HepG2 (cell line): ENCODE measurements around the gene GK. TPM values are rescaled to one million over a fixed set of nuclear protein-coding genes. Genes with fewer than 3 reads are reported as not detected.

ENCODE experiments used
- ARNT ChIP-seq: fragments of 450-650 bp; IDR thresholded peaks from 2 replicates; pipeline ENCODE4 v1.6.1; 2017
- CBFB ChIP-seq: sonication (generic); formaldehyde crosslinking; IDR thresholded peaks from 2 replicates; pipeline ENCODE4 v1.4.0; 2020; ENCODE audit warnings: missing genetic modification reagents
- CEBPG ChIP-seq: IDR thresholded peaks from 2 replicates; pipeline ENCODE4 v1.6.1; 2016
- ETV6 ChIP-seq: sonication (generic); formaldehyde crosslinking; conservative IDR thresholded peaks from 2 replicates; pipeline ENCODE4 v1.4.0; 2020; ENCODE audit warnings: missing genetic modification reagents
- FOXK1 ChIP-seq: sonication (generic); formaldehyde crosslinking; IDR thresholded peaks from 2 replicates; pipeline ENCODE4 v1.4.0; 2020; ENCODE audit warnings: low read depth, missing genetic modification reagents, borderline replicate concordance
- NCOA5 ChIP-seq: sonication (generic); formaldehyde crosslinking; IDR thresholded peaks from 2 replicates; pipeline ENCODE4 v1.4.0; 2020; ENCODE audit warnings: missing genetic modification reagents
- NFE2 ChIP-seq: sonication (generic); formaldehyde crosslinking; IDR thresholded peaks from 2 replicates; pipeline ENCODE4 v1.4.0; 2020; ENCODE audit warnings: missing genetic modification reagents
- RELA ChIP-seq: sonication (generic); formaldehyde crosslinking; IDR thresholded peaks from 2 replicates; pipeline ENCODE4 v1.4.0; 2020; ENCODE audit warnings: missing genetic modification reagents
- SMARCC2 ChIP-seq: fragments of 450-650 bp; IDR thresholded peaks from 2 replicates; pipeline ENCODE4 v1.6.1; 2017; ENCODE audit warnings: antibody characterized with exemption, mild to moderate bottlenecking
- SPEN ChIP-seq: sonication (generic); formaldehyde crosslinking; IDR thresholded peaks from 2 replicates; pipeline ENCODE4 v1.5.1; 2020; ENCODE audit warnings: low read depth, mild to moderate bottlenecking, missing genetic modification reagents
- SSRP1 ChIP-seq: IDR thresholded peaks from 2 replicates; pipeline ENCODE4 v1.6.1; 2016; ENCODE audit warnings: control low read depth
- ZBTB20 ChIP-seq: sonication (generic); formaldehyde crosslinking; IDR thresholded peaks from 2 replicates; pipeline ENCODE4 v1.8.1; 2023; ENCODE audit warnings: missing genetic modification reagents, low read depth, mild to moderate bottlenecking, borderline replicate concordance
- ZEB1 ChIP-seq: IDR thresholded peaks from 2 replicates; pipeline ENCODE4 v1.6.1; 2012; ENCODE audit warnings: mild to moderate bottlenecking, low read depth, inconsistent platforms; ENCODE audit not compliant: insufficient replicate concordance
- ZFP62 ChIP-seq: sonication (generic); formaldehyde crosslinking; IDR thresholded peaks from 2 replicates; pipeline ENCODE4 v1.4.0; 2020; ENCODE audit warnings: missing genetic modification reagents
- ZFYVE20 ChIP-seq: sonication (generic); formaldehyde crosslinking; IDR thresholded peaks from 2 replicates; pipeline ENCODE4 v1.8.0; 2023; ENCODE audit warnings: low read depth, mild to moderate bottlenecking, moderate library complexity, missing genetic modification reagents, borderline replicate concordance
- ZNF326 ChIP-seq: sonication (generic); formaldehyde crosslinking; IDR thresholded peaks from 2 replicates; pipeline ENCODE4 v1.4.0; 2020; ENCODE audit warnings: missing genetic modification reagents, borderline replicate concordance
- ZNF329 ChIP-seq: sonication (generic); formaldehyde crosslinking; IDR thresholded peaks from 2 replicates; pipeline ENCODE4 v1.9.0; 2021; ENCODE audit warnings: low read depth, mild to moderate bottlenecking, missing genetic modification reagents
- ZNF451 ChIP-seq: sonication (generic); formaldehyde crosslinking; IDR thresholded peaks from 2 replicates; pipeline ENCODE4 v1.5.0; 2020; ENCODE audit warnings: mild to moderate bottlenecking, missing genetic modification reagents
- ZNF468 ChIP-seq: sonication (generic); formaldehyde crosslinking; IDR thresholded peaks from 2 replicates; pipeline ENCODE4 v1.8.0; 2022; ENCODE audit warnings: mild to moderate bottlenecking, moderate library complexity, missing genetic modification reagents
- ZNF549 ChIP-seq: sonication (generic); formaldehyde crosslinking; IDR thresholded peaks from 2 replicates; pipeline ENCODE4 v1.5.0; 2020; ENCODE audit warnings: missing genetic modification reagents
- ZNF567 ChIP-seq: sonication (generic); formaldehyde crosslinking; IDR thresholded peaks from 2 replicates; pipeline ENCODE4 v1.8.1; 2023; ENCODE audit warnings: mild to moderate bottlenecking, missing genetic modification reagents, borderline replicate concordance
- polyA plus RNA-seq, 8 experiments: library from polyadenylated mRNA; depleted of rRNA in 3 of 8; stranded (reverse) in 7 of 8; unstranded in 1 of 8; fragments of >200 nt; fragmentation: Illumina TruSeq in 4 of 8; extraction: Trizol in 4 of 8; gene quantifications; 2 replicates each; pipeline versions ENCODE4 v1.2.1 to v1.2.3, GENCODE V29; 2011 to 2016; ENCODE audit warnings: low read depth in 4 of 8, missing spikeins in 1 of 8, mixed read lengths in 1 of 8; ENCODE audit not compliant: insufficient read depth in 1 of 8
- total RNA-seq, 5 experiments: library from RNA; depleted of rRNA; stranded (reverse); fragments of >200 nt; fragmentation: Illumina TruSeq; extraction: Trizol; gene quantifications; 2 replicates each; pipeline ENCODE4 v1.2.3, GENCODE V29; 2016; ENCODE audit warnings: low read depth in 1 of 5
- TF ChIP-seq, protein P1 (sequence below): sonication (generic); formaldehyde crosslinking; IDR thresholded peaks from 2 replicates; pipeline ENCODE4 v1.9.0; 2021; ENCODE audit warnings: missing genetic modification reagents, mild to moderate bottlenecking, borderline replicate concordance
- TF ChIP-seq, protein P2 (sequence below): sonication (generic); formaldehyde crosslinking; IDR thresholded peaks from 2 replicates; pipeline ENCODE4 v1.8.1; 2022; ENCODE audit warnings: low read depth, mild to moderate bottlenecking, missing genetic modification reagents
- TF ChIP-seq, protein P3 (sequence below): sonication (generic); formaldehyde crosslinking; IDR thresholded peaks from 2 replicates; pipeline ENCODE4 v1.4.0; 2020; ENCODE audit warnings: mild to moderate bottlenecking, missing genetic modification reagents
- TF ChIP-seq, protein P4 (sequence below): sonication (generic); formaldehyde crosslinking; IDR thresholded peaks from 2 replicates; pipeline ENCODE4 v1.4.0; 2020; ENCODE audit warnings: missing genetic modification reagents, mild to moderate bottlenecking, borderline replicate concordance

Gene GK
- total and polyA plus RNA-seq, 2 of the 13 experiments (the other 11 are each of a cell fraction or from before 2014, with no cell fraction given): 64.2 to 265 TPM

DNA sequence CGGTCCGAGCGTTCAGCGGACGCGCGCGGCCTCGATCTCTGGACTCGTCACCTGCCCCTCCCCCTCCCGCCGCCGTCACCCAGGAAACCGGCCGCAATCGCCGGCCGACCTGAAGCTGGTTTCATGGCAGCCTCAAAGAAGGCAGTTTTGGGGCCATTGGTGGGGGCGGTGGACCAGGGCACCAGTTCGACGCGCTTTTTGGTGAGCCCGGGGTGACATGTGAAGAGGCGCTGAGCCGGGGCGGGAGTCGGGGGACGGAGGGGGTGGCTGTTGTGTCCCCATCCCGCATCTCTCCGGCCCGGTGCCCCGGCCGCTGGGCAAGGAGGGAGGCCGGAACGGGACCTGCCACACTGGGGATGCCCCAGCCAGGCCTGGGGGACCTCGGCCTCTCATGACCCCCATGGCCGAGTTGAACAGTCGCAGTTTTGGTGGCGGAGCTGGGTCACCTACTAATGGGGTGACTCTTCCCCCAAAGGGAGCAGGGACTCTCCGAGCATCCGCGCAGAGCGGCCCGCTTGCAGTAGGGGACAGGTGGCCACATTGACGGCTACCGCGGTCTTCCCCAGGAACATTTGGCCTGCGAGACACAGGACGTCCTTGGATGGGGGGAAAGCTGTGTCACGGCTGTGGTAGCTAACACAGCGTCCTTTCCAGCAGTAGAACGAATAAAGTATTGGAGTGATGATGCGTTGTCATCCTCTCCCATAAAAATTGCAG, at the start of gene GK (continued):
- TF ChIP-seq ZEB1 (no peak), CEBPG (CRISPR knock-in tag) (no peak), ZNF549 (CRISPR knock-in tag) (no peak), ZNF326 (no peak), ZNF468 (CRISPR knock-in tag) (no peak), FOXK1 (CRISPR knock-in tag) (no peak), SPEN (no peak), ZNF329 (CRISPR knock-in tag) (no peak), SSRP1 (CRISPR knock-in tag) (peak; percentile 79; the same call in 1 of the 2 replicates), SMARCC2 (no peak), ZNF451 (CRISPR knock-in tag) (no peak), ZFP62 (CRISPR knock-in tag) (no peak), NCOA5 (no peak), RELA (CRISPR knock-in tag) (no peak), ARNT (no peak), CBFB (no peak), ZFYVE20 (CRISPR knock-in tag) (no peak), NFE2 (no peak), ETV6 (CRISPR knock-in tag) (no peak), ZBTB20 (CRISPR knock-in tag) (no peak), ZNF567 (CRISPR knock-in tag) (no peak)
- TF ChIP-seq, protein P1, sequence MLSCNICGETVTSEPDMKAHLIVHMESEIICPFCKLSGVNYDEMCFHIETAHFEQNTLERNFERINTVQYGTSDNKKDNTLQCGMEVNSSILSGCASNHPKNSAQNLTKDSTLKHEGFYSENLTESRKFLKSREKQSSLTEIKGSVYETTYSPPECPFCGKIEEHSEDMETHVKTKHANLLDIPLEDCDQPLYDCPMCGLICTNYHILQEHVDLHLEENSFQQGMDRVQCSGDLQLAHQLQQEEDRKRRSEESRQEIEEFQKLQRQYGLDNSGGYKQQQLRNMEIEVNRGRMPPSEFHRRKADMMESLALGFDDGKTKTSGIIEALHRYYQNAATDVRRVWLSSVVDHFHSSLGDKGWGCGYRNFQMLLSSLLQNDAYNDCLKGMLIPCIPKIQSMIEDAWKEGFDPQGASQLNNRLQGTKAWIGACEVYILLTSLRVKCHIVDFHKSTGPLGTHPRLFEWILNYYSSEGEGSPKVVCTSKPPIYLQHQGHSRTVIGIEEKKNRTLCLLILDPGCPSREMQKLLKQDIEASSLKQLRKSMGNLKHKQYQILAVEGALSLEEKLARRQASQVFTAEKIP (CRISPR knock-in tag): no peak
- TF ChIP-seq, protein P2, sequence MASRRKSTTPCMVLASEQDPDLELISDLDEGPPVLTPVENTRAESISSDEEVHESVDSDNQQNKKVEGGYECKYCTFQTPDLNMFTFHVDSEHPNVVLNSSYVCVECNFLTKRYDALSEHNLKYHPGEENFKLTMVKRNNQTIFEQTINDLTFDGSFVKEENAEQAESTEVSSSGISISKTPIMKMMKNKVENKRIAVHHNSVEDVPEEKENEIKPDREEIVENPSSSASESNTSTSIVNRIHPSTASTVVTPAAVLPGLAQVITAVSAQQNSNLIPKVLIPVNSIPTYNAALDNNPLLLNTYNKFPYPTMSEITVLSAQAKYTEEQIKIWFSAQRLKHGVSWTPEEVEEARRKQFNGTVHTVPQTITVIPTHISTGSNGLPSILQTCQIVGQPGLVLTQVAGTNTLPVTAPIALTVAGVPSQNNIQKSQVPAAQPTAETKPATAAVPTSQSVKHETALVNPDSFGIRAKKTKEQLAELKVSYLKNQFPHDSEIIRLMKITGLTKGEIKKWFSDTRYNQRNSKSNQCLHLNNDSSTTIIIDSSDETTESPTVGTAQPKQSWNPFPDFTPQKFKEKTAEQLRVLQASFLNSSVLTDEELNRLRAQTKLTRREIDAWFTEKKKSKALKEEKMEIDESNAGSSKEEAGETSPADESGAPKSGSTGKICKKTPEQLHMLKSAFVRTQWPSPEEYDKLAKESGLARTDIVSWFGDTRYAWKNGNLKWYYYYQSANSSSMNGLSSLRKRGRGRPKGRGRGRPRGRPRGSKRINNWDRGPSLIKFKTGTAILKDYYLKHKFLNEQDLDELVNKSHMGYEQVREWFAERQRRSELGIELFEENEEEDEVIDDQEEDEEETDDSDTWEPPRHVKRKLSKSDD (CRISPR knock-in tag): no peak
- TF ChIP-seq, protein P3, sequence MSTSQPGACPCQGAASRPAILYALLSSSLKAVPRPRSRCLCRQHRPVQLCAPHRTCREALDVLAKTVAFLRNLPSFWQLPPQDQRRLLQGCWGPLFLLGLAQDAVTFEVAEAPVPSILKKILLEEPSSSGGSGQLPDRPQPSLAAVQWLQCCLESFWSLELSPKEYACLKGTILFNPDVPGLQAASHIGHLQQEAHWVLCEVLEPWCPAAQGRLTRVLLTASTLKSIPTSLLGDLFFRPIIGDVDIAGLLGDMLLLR (CRISPR knock-in tag): no peak
- TF ChIP-seq, protein P4, sequence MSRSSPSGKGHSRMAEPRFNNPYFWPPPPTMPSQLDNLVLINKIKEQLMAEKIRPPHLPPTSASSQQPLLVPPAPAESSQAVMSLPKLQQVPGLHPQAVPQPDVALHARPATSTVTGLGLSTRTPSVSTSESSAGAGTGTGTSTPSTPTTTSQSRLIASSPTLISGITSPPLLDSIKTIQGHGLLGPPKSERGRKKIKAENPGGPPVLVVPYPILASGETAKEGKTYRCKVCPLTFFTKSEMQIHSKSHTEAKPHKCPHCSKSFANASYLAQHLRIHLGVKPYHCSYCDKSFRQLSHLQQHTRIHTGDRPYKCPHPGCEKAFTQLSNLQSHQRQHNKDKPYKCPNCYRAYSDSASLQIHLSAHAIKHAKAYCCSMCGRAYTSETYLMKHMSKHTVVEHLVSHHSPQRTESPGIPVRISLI (CRISPR knock-in tag): no peak
